Trophoblast cell (in vitro differentiated cells and primary cell): ENCODE results near the gene PTH1R.

Source experiments
- DNase-seq, 2 donors: peaks; one replicate each; pipeline ENCODE4 v3.0.0-alpha.2; 2016
- H2AFZ ChIP-seq: 2 replicates; pipeline ENCODE4 v1.6.1; 2013; ENCODE audit warnings: low read length, moderate library complexity, mild to moderate bottlenecking; ENCODE audit not compliant: insufficient read depth, poor library complexity
- H2AK5ac ChIP-seq: 2 replicates; pipeline ENCODE4 v1.6.1; 2013; ENCODE audit warnings: mild to moderate bottlenecking, low read length
- H2BK120ac ChIP-seq: 2 replicates; pipeline ENCODE4 v1.6.1; 2013; ENCODE audit warnings: low read length, mild to moderate bottlenecking, moderate library complexity; ENCODE audit not compliant: insufficient read depth, poor library complexity
- H2BK12ac ChIP-seq: 2 replicates; pipeline ENCODE4 v1.6.1; 2013; ENCODE audit warnings: mild to moderate bottlenecking, low read length, moderate library complexity
- H2BK5ac ChIP-seq: 2 replicates; pipeline ENCODE4 v1.6.1; 2013; ENCODE audit warnings: low read length, low read depth, moderate library complexity, mild to moderate bottlenecking; ENCODE audit not compliant: poor library complexity
- H3K14ac ChIP-seq: 2 replicates; pipeline ENCODE4 v1.6.1; 2013; ENCODE audit warnings: mild to moderate bottlenecking, low read length
- H3K18ac ChIP-seq: 2 replicates; pipeline ENCODE4 v1.6.1; 2013; ENCODE audit warnings: mild to moderate bottlenecking, low read length
- H3K23ac ChIP-seq: 2 replicates; pipeline ENCODE4 v1.6.1; 2013; ENCODE audit warnings: low read length
- H3K27ac ChIP-seq: 2 replicates; pipeline ENCODE4 v1.5.1; 2013; ENCODE audit warnings: low read depth, mild to moderate bottlenecking, inconsistent platforms, low read length, moderate library complexity
- H3K27me3 ChIP-seq: 2 replicates; pipeline ENCODE4 v1.6.1; 2013; ENCODE audit warnings: inconsistent platforms, mild to moderate bottlenecking, low read length, moderate library complexity; ENCODE audit not compliant: insufficient read depth
- H3K36me3 ChIP-seq, 2 experiments: 1 replicate in 1 of 2; 2 replicates in 1 of 2; pipeline ENCODE4 v1.6.1; 2013; ENCODE audit warnings: low read length in 2 of 2, mild to moderate bottlenecking in 2 of 2, moderate library complexity in 1 of 2; ENCODE audit not compliant: insufficient read depth in 2 of 2, control insufficient read depth in 1 of 2
- H3K4ac ChIP-seq: 2 replicates; pipeline ENCODE4 v1.6.1; 2013; ENCODE audit warnings: low read depth, mild to moderate bottlenecking, low read length, moderate library complexity
- H3K4me1 ChIP-seq, 2 experiments: 1 replicate in 1 of 2; 2 replicates in 1 of 2; pipeline ENCODE4 v1.6.1; 2013; ENCODE audit warnings: low read length in 2 of 2, mild to moderate bottlenecking in 2 of 2, moderate library complexity in 1 of 2; ENCODE audit not compliant: insufficient read depth in 2 of 2, control insufficient read depth in 1 of 2
- H3K4me2 ChIP-seq: 2 replicates; pipeline ENCODE4 v1.6.1; 2013; ENCODE audit warnings: inconsistent platforms, mild to moderate bottlenecking, low read length, moderate library complexity
- H3K4me3 ChIP-seq: 2 replicates; pipeline ENCODE4 v1.5.1; 2013; ENCODE audit warnings: mild to moderate bottlenecking, low read depth, low read length, inconsistent platforms
- H3K79me1 ChIP-seq: one replicate; pipeline ENCODE4 v1.6.1; 2013; ENCODE audit warnings: low read length
- H3K79me2 ChIP-seq: 2 replicates; pipeline ENCODE4 v1.6.1; 2013; ENCODE audit warnings: low read length, mild to moderate bottlenecking; ENCODE audit not compliant: control insufficient read depth, insufficient read depth, poor library complexity
- H3K9ac ChIP-seq: 2 replicates; pipeline ENCODE4 v1.6.1; 2013; ENCODE audit warnings: mild to moderate bottlenecking, low read length
- H3K9me3 ChIP-seq: 2 replicates; pipeline ENCODE4 v1.6.1; 2013; ENCODE audit warnings: low read depth, mild to moderate bottlenecking, control low read depth, inconsistent platforms, low read length; ENCODE audit not compliant: insufficient read depth
- H4K12ac ChIP-seq: 2 replicates; pipeline ENCODE4 v1.6.1; 2013; ENCODE audit warnings: low read depth, mild to moderate bottlenecking, low read length, moderate library complexity
- H4K8ac ChIP-seq: 2 replicates; pipeline ENCODE4 v1.6.1; 2013; ENCODE audit warnings: low read depth, mild to moderate bottlenecking, low read length, moderate library complexity
- H4K91ac ChIP-seq: one replicate; pipeline ENCODE4 v1.6.1; 2013; ENCODE audit warnings: low read depth, mild to moderate bottlenecking, low read length, moderate library complexity
- WGBS: extraction: QIAGEN DNeasy Blood & Tissue Kit; methylation state at CpG from one replicate; pipeline ENCODE4 v1.1.7; 2013; ENCODE audit warnings: missing lambda C conversion rate; ENCODE audit not compliant: insufficient read length, insufficient coverage; ENCODE audit errors: extremely low coverage; 5-methylcytosine and 5-hydroxymethylcytosine counted together

PTH1R gene

GRCh38 chr3:46947546-46947901 is 70.0 kb downstream of the PTH1R start:
- Histone ChIP-seq H3K79me2 (peaks cover 16% of the 10 kb centered on the region), H3K9ac (no peak overlapping the region), H3K36me3 (peaks cover 5 to 6% of the 10 kb centered on the region in 2 experiments), H2AK5ac (no peak overlapping the region), H3K18ac (peak overlapping the region; percentile 10), H3K23ac (no peak overlapping the region), H3K4me1 (peaks cover 58 to 63% of the 10 kb centered on the region in 2 experiments), H3K9me3 (peaks cover 1% of the 10 kb centered on the region), H4K12ac (no peak overlapping the region), H2AFZ (no peak overlapping the region), H3K79me1 (peaks cover 4% of the 10 kb centered on the region), H3K4me3 (no peak overlapping the region), H3K27ac (peak overlapping the region; percentile 7), H2BK120ac (no peak overlapping the region), H3K14ac (no peak overlapping the region), H3K4me2 (no peak overlapping the region), H4K91ac (no peak overlapping the region), H3K4ac (no peak overlapping the region), H4K8ac (no peak overlapping the region), H3K27me3 (no peaks in the 10 kb centered on the region), H2BK5ac (no peak overlapping the region), H2BK12ac (no peak overlapping the region)
- no peak for DNase-seq
- WGBS = no CpG with 5 or more reads among the region's 4 CpGs

- Histone ChIP-seq H3K36me3 (peaks cover 5 to 6% of the 10 kb centered on the region in 2 experiments), H3K27me3 (no peaks in the 10 kb centered on the region), H2AFZ (no peak overlapping the region), H3K79me1 (peaks cover 4% of the 10 kb centered on the region), H2BK120ac (no peak overlapping the region), H3K9ac (no peak overlapping the region), H4K91ac (peak overlapping the region; percentile 34), H2BK5ac (no peak overlapping the region), H2BK12ac (peak overlapping the region; percentile 25), H3K4ac (peak overlapping the region; percentile 18), H3K4me1 (peaks cover 51 to 57% of the 10 kb centered on the region in 2 experiments), H3K9me3 (no peaks in the 10 kb centered on the region), H3K23ac (no peak overlapping the region), H3K27ac (peak overlapping the region; percentile 1), H4K8ac (no peak overlapping the region), H3K4me3 (no peak overlapping the region), H3K14ac (peak overlapping the region; percentile 6), H3K18ac (peak overlapping the region; percentile 49), H4K12ac (no peak overlapping the region), H3K79me2 (peaks cover 14% of the 10 kb centered on the region), H3K4me2 (no peak overlapping the region), H2AK5ac (peak overlapping the region; percentile 44)
- DNase-seq = peak; percentile 75 to 82
- WGBS = no CpG with 5 or more reads among the region's 19 CpGs
These were observed 70.7 kb downstream of the PTH1R start for GRCh38 chr3:46947981-46948791.

DNA sequence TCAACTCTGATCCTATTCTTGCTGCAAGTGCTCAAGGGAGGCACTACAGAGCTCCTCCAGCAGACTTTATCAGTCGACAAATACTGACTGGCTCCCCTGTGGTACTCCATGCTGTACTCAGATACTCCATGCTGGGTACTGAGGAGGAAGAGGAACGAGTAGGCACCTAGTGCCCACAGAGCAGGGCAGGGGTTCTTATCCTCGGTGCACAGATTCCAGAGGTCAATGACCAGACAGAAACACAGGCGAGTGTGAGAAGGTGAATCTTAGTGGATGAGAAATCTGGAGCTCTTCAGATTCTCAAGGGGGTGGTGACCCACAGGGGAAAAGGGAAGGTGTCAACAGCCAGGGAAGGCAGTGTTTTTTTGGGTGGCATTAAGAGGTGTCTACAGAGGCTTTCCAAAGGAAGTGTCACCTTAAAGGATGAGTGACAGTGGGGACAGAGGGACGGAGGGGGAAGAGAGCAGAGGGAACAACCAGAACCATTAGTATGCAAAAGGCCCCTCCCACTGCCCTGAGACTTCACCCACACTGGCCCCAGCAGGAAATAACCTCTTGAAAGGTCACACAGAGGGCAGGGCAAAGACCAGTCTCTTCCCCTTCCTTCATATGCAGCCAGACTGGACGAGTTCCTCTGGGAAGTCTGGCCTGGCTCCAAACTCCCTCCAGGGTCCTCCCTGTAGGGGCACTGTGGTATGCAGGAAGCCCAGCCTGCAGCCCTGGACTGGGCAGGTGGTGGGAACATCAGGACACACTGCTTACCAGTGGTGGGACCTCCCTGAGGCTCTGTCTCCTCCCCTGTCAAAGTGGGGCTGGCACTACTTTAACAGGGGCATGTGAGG is 71.5 kb downstream of the PTH1R start:
- Histone ChIP-seq H3K9me3 (no peaks in the 10 kb centered on the region), H2BK5ac (no peak overlapping the region), H4K91ac (peak overlapping the region; percentile 34), H3K27ac (peak overlapping the region; percentile 1), H3K4me1 (peaks cover 43 to 53% of the 10 kb centered on the region in 2 experiments), H3K18ac (peak overlapping the region; percentile 45), H3K36me3 (peaks cover 5 to 6% of the 10 kb centered on the region in 2 experiments), H3K4me3 (no peak overlapping the region), H3K79me1 (peaks cover 4% of the 10 kb centered on the region), H4K12ac (no peak overlapping the region), H2BK120ac (no peak overlapping the region), H2AFZ (peak overlapping the region; percentile 38), H3K27me3 (no peaks in the 10 kb centered on the region), H3K9ac (no peak overlapping the region), H3K14ac (no peak overlapping the region), H3K79me2 (peaks cover 17% of the 10 kb centered on the region), H2BK12ac (no peak overlapping the region), H3K23ac (no peak overlapping the region), H3K4me2 (peak overlapping the region; percentile 38), H2AK5ac (no peak overlapping the region), H4K8ac (no peak overlapping the region), H3K4ac (peak overlapping the region; percentile 18)
- DNase-seq = no peak
- no CpG with 5 or more reads among the region's 6 CpGs for WGBS

DNA sequence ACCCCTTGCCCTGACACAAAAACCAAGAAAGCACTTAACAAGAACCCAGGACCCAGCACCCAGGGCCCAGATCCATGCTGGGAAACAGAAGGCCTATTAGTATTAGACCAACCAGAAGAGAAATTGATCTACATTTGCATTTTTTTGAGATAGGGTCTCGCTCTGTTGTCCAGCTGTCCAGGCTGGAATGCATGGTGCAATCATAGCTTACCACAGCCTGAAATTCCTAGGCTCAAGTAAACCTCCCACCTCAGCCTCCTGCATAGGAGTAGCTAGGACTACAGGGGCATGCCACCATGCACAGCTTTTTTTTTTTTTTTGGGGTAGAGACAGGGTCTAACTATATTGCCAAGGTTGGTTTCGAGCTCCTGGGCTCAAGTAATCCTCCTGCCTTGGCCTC is 72.7 kb downstream of the PTH1R start:
- Histone ChIP-seq H3K14ac (no peak overlapping the region), H3K23ac (no peak overlapping the region), H3K4ac (peak overlapping the region; percentile 48), H2BK5ac (no peak overlapping the region), H3K9ac (no peak overlapping the region), H3K18ac (no peak overlapping the region), H3K4me2 (no peak overlapping the region), H3K79me1 (no peaks in the 10 kb centered on the region), H2BK120ac (no peak overlapping the region), H2BK12ac (no peak overlapping the region), H3K36me3 (peaks cover 5 to 6% of the 10 kb centered on the region in 2 experiments), H3K9me3 (no peaks in the 10 kb centered on the region), H3K79me2 (peaks cover 12% of the 10 kb centered on the region), H3K27me3 (no peaks in the 10 kb centered on the region), H4K91ac (no peak overlapping the region), H3K4me3 (no peak overlapping the region), H4K12ac (no peak overlapping the region), H2AK5ac (no peak overlapping the region), H2AFZ (no peak overlapping the region), H3K4me1 (peaks cover 37 to 48% of the 10 kb centered on the region in 2 experiments), H3K27ac (no peak overlapping the region), H4K8ac (no peak overlapping the region)
- no CpG with 5 or more reads among the region's 2 CpGs for WGBS
- no peak for DNase-seq
